Glomerular endothelial cell (primary cell): ENCODE data around the gene TPM1. TPM values are rescaled to one million over a fixed set of nuclear protein-coding genes. Genes with fewer than 3 reads are reported as not detected.
"Not testable (repeated sequence)": the region's sequence is repeated elsewhere in the genome, so short reads cannot be mapped to it uniquely, and the experiment has no call there.

ENCODE experiments used
- DNase-seq: peaks from one replicate; pipeline ENCODE4 v3.0.0-alpha.2; 2011; ENCODE audit warnings: low read depth, low spot score; ENCODE audit errors: extremely low read depth
- total RNA-seq: library from RNA; depleted of rRNA; stranded (reverse); fragments of >200 nt; gene quantifications from 2 replicates; pipeline ENCODE4 v1.2.3, GENCODE V29; 2015

The TPM1 gene
- total RNA-seq, 1 donor from 2014 or later = 748 TPM

DNA sequence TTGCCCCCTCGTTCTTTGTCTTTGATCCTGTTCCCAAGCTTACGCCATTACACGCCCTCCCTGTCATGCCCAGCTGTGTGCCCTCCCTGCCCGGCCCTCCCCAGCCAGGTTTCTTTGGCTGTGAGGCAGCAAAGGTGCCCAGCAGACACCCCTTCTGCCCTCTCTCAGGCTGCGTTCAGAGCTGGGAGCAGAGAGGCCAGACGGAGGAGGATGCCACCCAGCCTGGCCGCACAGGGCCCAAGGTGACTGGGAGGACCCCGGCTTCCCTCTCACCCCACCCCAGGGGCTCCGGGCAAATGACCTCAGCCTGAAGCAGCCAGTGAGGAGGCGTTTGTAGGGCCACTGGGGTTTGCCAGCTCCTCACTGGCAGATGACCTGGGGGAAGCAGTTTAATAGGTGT is 48.3 kb downstream of the TPM1 start:
- DNase-seq = no peak

DNA sequence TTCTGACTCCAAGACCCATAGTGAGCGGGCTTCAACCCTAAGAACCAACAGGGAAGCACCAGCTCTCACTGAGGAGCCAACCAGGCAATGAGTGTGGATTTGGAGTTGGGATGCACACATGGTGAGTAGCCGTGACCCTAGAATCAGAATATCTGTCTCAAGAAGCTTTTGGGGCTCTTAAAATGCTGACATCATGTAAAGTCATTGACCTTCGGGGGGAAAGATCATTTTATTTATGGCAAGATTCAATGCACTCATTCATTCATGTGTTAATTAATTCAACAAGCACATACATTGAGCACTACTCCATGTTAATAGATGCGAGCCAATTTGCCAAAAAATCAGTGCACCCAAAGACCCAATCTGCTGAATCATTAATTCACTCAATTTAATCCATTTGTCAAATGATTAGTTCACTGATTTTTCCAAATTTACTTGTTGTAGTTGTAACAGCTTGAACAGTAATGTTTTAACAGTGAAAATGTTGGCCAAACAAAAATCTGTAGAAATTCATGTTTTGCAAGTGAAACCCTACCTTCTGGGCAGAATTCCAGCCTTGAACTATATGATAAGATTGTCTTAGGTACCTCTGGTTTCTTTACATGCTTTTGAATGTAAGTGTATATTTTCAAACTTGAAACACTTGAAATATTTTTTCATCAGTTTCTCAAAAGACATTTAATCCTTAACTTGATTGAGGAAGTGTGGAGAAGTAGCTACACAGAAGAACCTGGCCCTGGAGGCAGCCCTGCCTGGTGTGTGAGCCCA is 49.3 kb downstream of the TPM1 start:
- no peak for DNase-seq

DNA sequence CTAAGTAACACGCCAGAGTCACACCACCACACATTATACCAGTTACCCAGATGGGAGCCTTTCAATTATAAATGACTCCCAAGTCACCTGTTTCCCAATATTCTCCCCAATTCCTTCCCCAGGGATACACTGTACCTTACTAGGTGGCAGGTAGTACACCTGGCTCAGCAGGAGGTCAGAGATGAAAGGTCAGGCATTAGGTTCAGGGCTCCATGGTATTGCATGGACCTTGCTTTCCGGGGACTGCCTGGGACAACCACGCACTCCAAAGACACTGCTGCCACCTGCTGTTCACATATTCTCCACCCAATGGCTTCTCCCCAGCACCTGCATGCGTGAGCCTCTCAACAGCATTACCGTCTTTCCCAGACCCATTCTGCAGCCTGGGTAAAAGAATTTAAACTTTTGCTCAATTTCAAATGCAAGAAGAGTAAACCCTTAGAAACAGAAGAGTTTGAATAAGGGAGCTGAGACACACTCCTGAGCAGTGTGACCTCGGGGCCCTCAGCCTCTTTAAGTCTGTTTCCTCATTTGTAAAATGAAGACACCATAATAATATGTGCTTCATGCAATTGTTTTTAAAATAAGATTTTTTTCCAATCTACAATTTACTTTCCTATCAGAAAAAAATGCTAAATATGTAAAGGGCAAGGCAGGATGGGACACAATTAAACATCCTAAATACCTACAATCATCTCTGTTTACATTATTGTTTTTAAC is 51.1 kb downstream of the TPM1 start:
- DNase-seq = no peak

DNA sequence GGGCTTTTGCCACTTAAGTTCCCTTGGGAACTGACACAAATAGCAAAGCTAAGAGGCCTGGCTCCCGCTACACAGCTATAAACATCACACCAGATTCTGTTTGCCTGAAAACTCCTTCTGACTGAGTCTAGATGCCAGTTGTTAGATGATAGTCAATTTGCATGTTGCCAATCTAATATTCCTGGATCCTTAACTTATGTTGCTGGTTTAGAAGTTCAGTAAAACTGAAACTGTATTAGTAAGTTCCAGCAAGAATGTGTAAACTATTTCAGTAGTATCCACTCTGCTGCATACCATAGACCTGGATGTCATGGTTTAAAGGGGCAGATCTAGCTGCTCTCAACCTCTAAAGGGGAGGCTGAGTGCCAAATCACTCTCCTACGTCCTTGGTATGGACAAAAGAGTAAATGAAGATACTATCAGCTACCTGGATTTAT is 52.0 kb downstream of the TPM1 start:
- DNase-seq = no peak

DNA sequence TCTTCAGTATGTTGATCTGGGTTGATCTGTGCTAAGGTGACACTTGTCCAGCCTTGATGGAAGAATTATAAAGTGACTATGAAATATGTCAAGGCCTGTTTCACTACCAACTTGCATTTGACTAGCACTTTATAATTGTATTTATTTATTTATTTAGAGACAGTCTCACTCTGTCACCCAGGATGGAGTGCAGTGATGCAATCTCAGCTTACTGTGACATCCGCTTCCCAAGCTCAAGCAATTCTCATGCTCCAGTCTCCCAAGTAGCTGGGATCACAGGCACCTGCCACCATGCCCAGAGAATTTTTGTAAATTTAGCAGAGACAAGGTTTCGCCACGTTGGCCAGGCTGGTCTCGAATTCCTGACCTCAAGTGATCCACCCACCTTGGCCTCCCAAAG is 53.6 kb downstream of the TPM1 start:
- DNase-seq = no peak

DNA sequence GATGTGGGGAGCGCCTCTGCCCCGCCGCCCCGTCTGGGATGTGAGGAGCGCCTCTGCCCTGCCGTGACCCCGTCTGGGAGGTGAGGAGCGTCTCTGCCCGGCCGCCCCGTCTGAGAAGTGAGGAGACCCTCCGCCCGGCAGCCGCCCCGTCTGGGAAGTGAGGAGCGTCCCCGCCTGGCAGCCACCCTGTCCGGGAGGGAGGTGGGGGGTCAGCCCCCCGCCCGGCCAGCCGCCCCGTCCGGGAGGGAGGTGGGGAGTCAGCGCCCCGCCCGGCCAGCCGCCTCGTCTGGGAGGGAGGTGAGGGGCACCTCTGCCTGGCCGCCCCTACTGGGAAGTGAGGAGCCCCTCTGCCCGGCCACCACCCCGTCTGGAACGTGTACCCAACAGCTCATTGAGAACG is 56.4 kb downstream of the TPM1 start:
- not testable (repeated sequence) for DNase-seq

DNA sequence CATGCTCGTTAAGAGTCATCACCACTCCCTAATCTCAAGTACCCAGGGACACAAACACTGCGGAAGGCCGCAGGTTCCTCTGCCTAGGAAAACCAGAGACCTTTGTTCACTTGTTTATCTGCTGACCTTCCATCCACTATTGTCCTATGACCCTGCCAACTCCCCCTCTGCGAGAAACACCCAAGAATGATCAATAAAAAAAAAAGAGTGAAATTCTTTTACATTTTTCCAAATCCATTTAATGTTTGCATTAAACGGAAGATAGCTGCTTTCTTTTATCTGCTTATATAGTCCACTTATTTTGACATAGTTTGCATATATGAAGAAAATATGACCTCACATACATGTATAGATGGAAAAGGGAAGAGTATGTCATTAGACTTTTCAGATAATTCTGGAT is 57.0 kb downstream of the TPM1 start:
- DNase-seq = not testable (repeated sequence)

DNA sequence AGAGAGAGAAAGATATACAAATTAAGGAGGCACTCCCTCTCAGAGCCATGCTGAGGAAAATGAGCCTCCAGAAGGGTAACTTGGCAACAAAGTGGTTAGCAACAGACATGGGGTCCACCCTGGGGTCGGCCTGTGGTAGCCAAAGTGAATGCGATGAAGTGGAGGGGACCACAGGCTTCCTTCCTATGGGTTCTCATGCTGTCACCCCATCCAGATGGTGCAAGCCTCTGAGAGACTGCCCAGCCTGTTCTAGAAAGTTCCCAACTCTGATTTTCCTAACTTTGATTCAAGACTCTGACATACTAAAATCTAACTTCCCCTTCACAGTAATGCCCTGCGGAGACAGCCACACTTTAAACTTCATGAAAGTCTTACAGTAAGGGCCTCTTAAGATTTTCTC is 60.9 kb downstream of the TPM1 start:
- DNase-seq = no peak

DNA sequence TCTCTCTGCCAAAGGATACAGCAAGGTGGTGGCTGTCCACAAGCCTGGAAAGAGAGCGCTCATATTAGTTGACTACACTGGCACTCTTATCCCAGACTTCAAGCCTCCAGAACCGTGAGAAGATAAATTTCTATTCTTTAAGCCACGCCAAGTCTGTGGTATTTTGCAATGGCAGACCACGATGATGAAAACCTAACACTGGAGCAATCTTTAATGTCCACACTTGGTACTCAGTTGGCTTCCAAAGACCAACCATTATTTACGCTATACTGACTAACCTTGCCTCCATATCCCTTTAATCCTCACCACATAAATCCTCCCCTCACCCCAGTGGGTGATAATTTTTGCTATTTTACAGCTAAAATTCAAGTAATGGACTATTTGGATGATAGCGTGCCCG is 62.2 kb downstream of the TPM1 start:
- DNase-seq = no peak

DNA sequence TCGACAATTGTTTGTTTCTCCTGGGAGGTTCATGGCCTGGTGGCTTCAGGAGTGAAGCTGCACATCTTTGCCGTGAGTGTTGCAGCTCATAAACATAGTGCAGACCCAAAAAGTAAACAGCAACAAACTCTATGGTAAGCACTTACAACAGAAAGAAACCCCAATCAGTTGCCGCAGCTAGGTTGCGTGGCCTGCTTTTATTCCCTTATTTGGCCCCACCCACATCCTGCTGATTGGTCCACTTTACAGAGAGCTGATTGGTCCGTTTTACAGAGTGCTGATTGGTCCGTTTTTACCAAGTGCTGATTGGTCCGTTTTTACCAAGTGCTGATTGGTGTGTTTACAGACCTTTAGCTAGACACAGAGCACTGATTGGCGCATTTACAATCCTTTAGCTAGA is 62.8 kb downstream of the TPM1 start:
- not testable (repeated sequence) for DNase-seq

DNA sequence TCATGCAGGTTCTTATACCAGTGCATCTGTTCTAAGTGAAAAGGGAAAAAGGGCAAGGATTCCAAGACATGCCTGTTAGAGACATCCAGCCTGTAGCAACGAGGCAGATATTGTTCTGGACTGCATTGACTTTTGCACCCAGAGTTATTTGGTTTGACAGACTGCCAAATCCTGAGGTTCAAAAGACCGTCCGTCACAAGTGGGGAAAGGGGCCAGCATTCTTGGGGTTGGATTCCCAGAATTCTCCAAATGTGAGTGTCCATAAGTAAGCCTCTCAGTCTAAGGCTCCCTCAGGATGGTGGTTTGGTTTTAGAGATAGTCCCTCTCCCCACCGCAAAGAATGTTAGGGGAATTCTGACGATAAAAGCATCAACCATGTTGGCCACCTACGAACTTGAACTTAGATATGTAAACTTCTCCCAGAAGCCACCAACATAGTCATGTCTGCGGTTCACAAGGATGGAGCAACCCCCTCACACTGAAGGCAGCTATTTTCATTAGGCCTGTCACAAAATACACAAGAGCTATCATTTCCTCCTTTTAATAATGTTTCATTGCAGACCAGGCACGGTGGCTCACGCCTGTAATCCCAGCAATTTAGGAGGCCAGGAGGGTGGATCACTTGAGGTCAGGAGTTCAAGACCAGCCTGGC is 65.5 kb downstream of the TPM1 start:
- DNase-seq = no peak

DNA sequence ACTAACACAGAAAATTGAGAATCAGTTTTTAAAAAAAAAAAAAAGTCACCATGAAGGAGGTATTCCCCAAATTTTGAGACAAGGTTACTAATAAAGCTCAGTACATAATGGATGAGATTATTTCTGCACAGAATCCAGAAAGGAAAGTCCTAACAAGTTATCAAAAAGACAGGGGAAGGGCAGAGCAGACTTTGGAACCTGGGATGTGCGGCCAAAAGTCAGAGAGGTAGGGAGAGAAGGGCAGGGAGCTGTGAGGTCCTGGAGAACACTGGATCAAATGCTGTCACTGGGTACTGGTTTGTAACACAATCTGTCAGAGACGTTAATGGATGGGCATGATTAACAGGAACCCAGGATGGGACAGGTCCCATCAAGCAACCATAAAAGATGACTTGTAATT is 67.0 kb downstream of the TPM1 start:
- no peak for DNase-seq

DNA sequence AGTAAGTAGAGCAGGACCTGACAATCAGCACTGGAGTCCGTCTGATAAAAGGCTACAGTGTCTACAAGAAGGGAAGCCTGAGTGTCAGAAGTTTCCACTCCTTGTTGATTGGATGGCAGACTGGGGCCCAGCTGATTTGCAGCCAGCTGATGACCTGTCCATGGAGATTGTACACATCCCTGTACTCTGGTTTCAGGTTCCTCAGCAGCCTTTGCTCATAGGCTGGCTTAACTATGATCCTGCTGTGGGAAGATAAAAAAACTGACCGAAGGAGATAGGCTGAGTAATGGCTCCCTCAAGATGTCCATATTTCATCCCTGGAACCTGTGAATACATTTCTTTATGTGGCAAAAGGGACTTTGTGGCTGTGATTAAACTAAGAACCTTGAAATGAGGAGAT is 67.4 kb downstream of the TPM1 start:
- DNase-seq = no peak

DNA sequence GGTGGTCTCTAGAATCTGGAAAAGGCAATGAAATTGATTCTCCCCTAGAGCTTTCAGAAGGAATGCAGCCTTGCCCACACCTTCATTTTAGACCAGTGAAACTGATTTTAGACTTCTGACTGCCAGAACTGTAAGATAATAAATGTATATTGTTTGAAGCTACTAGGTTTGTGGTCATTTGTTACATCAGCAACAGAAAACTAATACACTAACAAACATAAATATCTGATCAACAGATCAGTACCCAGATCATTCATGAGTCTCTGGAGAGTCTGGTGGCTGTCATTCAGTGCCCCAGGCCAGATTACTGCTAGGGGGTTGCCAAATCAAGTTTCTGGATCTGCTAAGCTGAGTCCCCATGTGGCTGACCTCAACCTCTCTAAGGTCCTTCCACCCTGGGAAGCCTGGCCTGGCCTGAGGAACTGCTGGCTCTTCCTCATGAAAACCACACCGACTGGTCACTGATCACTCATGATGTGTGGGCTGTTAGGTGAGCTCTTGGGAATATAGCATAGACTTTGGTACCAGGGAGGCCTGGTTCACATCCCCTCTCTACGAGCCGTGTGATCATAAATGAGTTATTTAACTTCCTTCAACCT is 68.0 kb downstream of the TPM1 start:
- no peak for DNase-seq

DNA sequence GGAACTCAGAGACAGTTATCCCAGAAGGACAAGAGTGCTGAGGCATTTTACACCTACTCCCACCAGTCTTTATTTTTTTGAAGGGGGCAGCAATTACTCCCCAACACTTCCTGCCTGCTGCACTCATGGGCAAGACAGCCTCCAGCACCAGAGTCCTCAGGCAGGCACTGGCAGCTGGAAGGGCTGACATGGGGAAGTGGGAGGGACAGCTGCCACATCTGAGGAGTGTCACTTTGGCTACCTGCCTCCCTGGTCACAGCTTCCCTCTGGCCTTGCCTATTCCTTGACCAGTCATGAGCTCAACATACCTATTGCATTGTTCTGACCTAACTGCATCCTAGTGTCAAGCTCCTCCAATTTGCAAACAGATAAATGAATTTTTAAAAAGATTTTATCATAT is 68.9 kb downstream of the TPM1 start:
- DNase-seq = no peak

DNA sequence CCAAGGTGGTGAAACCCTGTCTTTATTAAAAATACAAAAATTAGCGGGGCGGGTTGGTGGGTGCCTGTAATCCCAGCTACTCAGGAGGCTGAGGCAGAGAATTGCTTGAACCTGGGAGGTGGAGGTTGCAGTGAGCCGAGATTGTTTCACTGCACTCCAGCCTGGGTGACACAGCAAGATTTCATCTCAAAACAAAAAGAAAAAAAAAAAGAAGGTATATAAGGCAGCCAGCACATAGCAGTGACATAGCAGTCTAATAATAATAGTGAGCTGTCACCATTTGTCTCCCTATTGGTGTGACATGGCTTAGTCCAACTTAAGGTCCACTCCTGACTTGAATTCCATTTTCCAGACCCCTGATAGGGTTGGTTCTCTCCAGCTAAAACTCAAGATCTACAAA is 70.3 kb downstream of the TPM1 start:
- no peak for DNase-seq

DNA sequence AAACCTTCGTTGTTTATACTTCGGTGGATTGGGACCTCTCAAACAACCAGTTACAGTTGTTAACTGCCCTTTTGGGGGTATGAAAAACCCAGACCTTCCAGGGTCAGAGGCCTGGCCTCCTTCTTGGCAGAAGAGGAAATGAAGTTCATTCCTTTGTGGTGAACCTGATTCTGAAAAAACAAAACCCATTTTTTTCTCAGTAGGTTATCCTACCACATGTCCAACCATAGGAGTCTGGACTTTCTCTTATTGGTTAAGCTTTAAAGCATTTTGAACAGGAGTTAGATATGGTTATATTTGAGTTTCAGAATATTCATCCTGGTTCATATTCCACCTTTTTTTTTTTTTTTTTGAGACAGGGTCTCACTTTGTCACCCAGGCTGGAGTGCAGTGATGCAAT is 71.9 kb downstream of the TPM1 start:
- DNase-seq = no peak
